ENCODE measurements around the gene ERP44.
A peak's percentile ranks its signal among the peaks of the same experiment; 100 is the strongest.
"Not testable (repeated sequence)": the region's sequence is repeated elsewhere in the genome, so short reads cannot be mapped to it uniquely, and the experiment has no call there.

ERP44 gene

DNA sequence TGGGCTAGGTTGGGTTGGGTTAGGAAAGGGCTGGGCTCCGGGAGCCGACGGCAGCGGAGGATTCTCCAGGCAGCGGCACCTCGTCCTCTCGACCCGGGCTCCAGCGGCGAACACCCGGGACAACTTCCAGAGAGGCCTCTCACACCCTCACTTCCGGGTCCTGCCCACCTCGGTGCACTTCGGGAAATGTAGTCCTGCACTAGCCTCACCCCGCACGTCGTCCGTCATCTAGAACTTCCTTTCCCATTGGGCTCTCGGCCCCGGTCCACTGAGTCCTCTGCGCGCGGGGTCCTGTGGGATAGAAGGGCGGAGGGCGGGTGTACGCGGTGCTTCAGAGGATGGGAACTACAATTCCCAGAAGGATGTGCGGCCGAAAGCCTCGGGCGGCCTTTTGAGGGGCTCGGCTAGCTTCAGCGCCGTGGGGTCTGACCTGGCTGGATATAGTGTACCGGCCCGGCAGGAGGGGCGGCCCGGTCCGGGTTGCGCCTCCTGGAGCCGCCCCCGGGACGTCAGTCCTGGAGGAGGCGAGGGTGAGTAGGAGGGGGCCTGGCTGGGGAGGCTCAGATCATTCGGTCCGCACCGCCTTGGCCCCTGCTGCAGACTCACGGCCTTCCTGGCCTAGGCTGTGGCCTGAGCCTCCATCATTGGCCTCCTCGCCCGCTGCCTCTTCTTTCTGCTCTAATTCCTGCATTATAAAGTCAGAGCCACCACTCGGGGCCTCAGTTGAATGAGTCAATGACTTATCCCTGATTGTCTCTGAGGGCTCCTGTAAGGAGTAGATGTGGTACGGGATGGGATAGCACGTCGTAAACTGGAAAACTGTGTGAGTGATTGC is at the start of gene ERP44, which contains the start of gene INVS:
Gene ERP44 (minus strand): TSS at position 114 of the 835 bp plus-strand sequence. CDS start 160 bp downstream, outside the sequence.
Gene INVS (plus strand): TSS at position 357 of the 835 bp plus-strand sequence. CDS start 5,279 bp downstream, outside the sequence.
- Histone ChIP-seq H3K27ac (ENCODE audit: low read depth, low read length) (peak within 1 kb of the TSS; percentile 60), H4K20me1 (ENCODE audit: control insufficient read depth, insufficient read depth, low read depth, low read length) (0 out of 2 replicates have a peak, but pooled peaks cover 9% of the 10 kb centered on the region), H3K79me2 (ENCODE audit: control insufficient read depth, low read length) (peaks cover 69% of the 10 kb centered on the region), H3K4me3 (ENCODE audit: low read length) (peak within 1 kb of the TSS; percentile 84), H3K4me1 (ENCODE audit: control insufficient read depth, low read length) (peaks cover 40% of the 10 kb centered on the region), H3K27me3 (ENCODE audit: control insufficient read depth, low read length) (no peaks in the 10 kb centered on the region), H3K4me2 (ENCODE audit: low read length) (peak within 1 kb of the TSS; percentile 91), H3K9me2 (replicated peaks; ENCODE audit: control insufficient read depth, low read length) (no peaks in the 10 kb centered on the region), H3F3A (ENCODE audit: control insufficient read depth, insufficient read depth) (peaks cover under 1% of the 10 kb centered on the region), H3K36me3 (ENCODE audit: control insufficient read depth, low read length) (peaks cover 24% of the 10 kb centered on the region), H3K9me3 (ENCODE audit: control insufficient read depth, insufficient read depth, low read length) (no peaks in the 10 kb centered on the region)
- TF ChIP-seq, protein P1, sequence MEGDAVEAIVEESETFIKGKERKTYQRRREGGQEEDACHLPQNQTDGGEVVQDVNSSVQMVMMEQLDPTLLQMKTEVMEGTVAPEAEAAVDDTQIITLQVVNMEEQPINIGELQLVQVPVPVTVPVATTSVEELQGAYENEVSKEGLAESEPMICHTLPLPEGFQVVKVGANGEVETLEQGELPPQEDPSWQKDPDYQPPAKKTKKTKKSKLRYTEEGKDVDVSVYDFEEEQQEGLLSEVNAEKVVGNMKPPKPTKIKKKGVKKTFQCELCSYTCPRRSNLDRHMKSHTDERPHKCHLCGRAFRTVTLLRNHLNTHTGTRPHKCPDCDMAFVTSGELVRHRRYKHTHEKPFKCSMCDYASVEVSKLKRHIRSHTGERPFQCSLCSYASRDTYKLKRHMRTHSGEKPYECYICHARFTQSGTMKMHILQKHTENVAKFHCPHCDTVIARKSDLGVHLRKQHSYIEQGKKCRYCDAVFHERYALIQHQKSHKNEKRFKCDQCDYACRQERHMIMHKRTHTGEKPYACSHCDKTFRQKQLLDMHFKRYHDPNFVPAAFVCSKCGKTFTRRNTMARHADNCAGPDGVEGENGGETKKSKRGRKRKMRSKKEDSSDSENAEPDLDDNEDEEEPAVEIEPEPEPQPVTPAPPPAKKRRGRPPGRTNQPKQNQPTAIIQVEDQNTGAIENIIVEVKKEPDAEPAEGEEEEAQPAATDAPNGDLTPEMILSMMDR (IDR thresholded peaks at IDR 0.05; ENCODE audit: low read depth, low read length, poor library complexity, severe bottlenecking): no peak
- TF ChIP-seq EZH2phosphoT487 (IDR thresholded peaks at IDR 0.05; ENCODE audit: borderline replicate concordance, low read length): no peak

DNA sequence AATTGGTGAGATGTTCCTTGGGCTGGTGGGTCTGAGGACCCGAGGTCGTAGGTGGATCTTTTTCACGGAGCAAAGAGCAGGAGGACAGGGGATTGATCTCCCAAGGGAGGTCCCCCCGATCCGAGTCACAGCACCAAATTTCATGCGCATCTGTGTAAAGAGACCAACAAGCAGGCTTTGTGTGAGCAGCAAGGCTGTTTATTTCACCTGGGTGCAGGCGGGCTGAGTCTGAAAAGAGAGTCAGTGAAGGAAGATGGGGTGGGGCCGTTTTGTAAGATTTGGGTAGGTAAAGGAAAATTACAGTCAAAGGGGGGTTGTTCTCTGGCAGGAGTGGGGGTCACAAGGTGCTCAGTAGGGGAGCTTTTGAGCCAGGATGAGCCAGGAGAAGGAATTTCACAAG is 47.2 kb upstream of the ERP44 start:
- H3F3A ChIP-seq (ENCODE audit: control insufficient read depth, insufficient read depth); H3K9me2 ChIP-seq (replicated peaks; ENCODE audit: control insufficient read depth, low read length); H3K4me1 ChIP-seq (ENCODE audit: control insufficient read depth, low read length); H3K36me3 ChIP-seq (ENCODE audit: control insufficient read depth, low read length); H3K4me3 ChIP-seq (ENCODE audit: low read length); H4K20me1 ChIP-seq (ENCODE audit: control insufficient read depth, insufficient read depth, low read depth, low read length); H3K27ac ChIP-seq (ENCODE audit: low read depth, low read length); H3K9me3 ChIP-seq (ENCODE audit: control insufficient read depth, insufficient read depth, low read length); H3K4me2 ChIP-seq (ENCODE audit: low read length); H3K79me2 ChIP-seq (ENCODE audit: control insufficient read depth, low read length); H3K27me3 ChIP-seq (ENCODE audit: control insufficient read depth, low read length): not testable (repeated sequence)

DNA sequence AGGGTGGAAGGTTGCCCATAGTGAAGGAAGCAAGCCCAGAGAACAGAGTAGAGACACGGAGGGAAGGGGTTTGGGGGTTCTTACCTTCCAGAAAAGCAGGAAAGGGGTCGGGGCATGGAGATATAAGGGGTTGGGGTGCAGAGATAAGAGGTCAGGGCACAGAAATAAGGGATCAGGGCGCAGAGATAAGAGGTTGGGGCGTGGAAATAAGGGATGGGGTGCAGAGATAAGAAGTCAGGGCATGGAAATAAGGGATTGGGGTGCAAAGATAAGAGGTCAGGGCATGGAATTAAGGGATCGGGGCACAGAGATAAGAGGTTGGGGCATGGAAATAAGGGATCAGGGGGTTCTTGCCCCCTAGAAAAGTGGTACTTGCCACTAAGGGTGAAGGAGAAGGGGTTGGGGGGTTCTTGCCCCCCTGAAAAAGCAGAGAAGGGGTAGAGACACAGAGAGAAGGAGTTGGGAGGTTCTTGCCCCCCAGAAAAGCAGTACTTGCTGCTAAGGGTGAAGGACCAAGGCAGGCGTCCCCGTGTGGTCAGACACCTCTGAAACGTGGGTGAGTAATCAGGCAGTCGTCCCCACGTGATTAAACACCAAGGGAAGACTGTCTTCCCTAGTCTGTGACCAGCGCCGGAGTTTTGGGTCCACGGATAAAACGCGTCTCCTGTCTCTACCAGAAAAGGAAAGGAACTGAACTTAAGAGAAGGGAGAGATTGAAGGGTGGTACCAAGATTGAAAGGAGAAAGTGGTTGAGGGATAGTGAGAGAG is 46.6 kb upstream of the ERP44 start:
- H3K4me1 ChIP-seq (ENCODE audit: control insufficient read depth, low read length); H3K27me3 ChIP-seq (ENCODE audit: control insufficient read depth, low read length); H3F3A ChIP-seq (ENCODE audit: control insufficient read depth, insufficient read depth); H3K36me3 ChIP-seq (ENCODE audit: control insufficient read depth, low read length); H3K4me3 ChIP-seq (ENCODE audit: low read length); H3K27ac ChIP-seq (ENCODE audit: low read depth, low read length); H3K79me2 ChIP-seq (ENCODE audit: control insufficient read depth, low read length); H3K9me2 ChIP-seq (replicated peaks; ENCODE audit: control insufficient read depth, low read length); H4K20me1 ChIP-seq (ENCODE audit: control insufficient read depth, insufficient read depth, low read depth, low read length); H3K9me3 ChIP-seq (ENCODE audit: control insufficient read depth, insufficient read depth, low read length); H3K4me2 ChIP-seq (ENCODE audit: low read length): not testable (repeated sequence)

DNA sequence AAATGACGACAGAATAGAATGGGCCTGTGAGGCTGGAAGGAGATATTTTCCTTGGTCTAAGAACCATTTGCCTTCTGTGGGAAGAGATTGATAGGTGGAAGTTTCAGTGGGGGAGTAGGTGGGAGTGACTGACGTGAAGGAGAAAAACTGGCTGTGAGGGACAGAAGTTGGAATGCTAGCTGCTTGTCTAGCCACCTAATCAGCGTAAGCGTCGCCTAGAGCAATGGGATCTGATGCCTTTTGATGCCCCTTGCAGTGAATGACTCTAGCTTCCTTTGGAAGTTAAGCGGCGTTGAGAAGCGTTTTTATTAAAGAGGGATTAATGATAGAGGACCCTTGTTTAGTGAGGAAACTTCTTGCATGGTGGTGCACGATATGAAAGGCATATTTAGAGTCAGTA is 43.1 kb upstream of the ERP44 start:
- H3K79me2 ChIP-seq (ENCODE audit: control insufficient read depth, low read length); H3F3A ChIP-seq (ENCODE audit: control insufficient read depth, insufficient read depth); H3K4me2 ChIP-seq (ENCODE audit: low read length); H3K9me3 ChIP-seq (ENCODE audit: control insufficient read depth, insufficient read depth, low read length); H4K20me1 ChIP-seq (ENCODE audit: control insufficient read depth, insufficient read depth, low read depth, low read length); H3K9me2 ChIP-seq (replicated peaks; ENCODE audit: control insufficient read depth, low read length); H3K4me3 ChIP-seq (ENCODE audit: low read length); H3K36me3 ChIP-seq (ENCODE audit: control insufficient read depth, low read length); H3K4me1 ChIP-seq (ENCODE audit: control insufficient read depth, low read length); H3K27me3 ChIP-seq (ENCODE audit: control insufficient read depth, low read length); H3K27ac ChIP-seq (ENCODE audit: low read depth, low read length): not testable (repeated sequence)

DNA sequence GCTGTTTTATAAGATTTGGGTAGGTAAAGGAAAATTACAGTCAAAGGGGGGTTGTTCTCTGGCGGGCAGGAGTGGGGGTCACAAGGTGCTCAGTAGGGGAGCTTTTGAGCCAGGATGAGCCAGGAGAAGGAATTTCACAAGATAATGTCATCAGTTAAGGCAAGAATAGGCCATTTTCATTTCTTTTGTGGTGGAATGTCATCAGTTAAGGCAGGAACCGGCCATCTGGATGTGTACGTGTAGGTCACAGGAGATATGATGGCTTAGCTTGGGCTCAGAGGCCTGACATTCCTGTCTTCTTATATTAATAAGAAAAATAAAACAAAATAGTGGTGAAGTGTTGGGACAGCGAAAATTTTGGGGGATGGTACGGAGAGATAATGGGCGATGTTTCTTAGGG is 41.5 kb upstream of the ERP44 start:
- not testable (repeated sequence) for H3F3A ChIP-seq (ENCODE audit: control insufficient read depth, insufficient read depth); H3K9me2 ChIP-seq (replicated peaks; ENCODE audit: control insufficient read depth, low read length); H4K20me1 ChIP-seq (ENCODE audit: control insufficient read depth, insufficient read depth, low read depth, low read length); H3K36me3 ChIP-seq (ENCODE audit: control insufficient read depth, low read length); H3K4me1 ChIP-seq (ENCODE audit: control insufficient read depth, low read length); H3K4me3 ChIP-seq (ENCODE audit: low read length); H3K27ac ChIP-seq (ENCODE audit: low read depth, low read length); H3K79me2 ChIP-seq (ENCODE audit: control insufficient read depth, low read length); H3K27me3 ChIP-seq (ENCODE audit: control insufficient read depth, low read length); H3K4me2 ChIP-seq (ENCODE audit: low read length); H3K9me3 ChIP-seq (ENCODE audit: control insufficient read depth, insufficient read depth, low read length)

DNA sequence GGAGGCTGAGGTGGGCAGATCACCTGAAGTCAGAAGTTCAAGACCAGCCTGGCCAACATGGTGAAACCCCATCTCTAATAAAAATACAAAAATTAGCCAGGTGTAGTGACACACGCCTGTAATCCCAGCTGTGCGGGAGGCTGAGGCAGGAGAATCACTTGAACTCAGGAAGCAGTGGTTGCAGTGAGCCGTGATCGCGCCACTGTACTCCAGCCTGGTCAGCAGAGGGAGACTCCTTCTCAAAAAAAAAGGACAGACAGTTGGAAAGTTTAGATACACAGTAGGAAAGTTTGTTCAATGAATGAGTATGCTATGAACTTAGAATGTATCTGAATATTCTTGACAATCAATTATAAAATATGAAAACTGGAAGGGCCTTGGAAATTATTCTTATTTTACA is 38.0 kb upstream of the ERP44 start:
- not testable (repeated sequence) for H3K4me2 ChIP-seq (ENCODE audit: low read length); H3K27me3 ChIP-seq (ENCODE audit: control insufficient read depth, low read length); H3K27ac ChIP-seq (ENCODE audit: low read depth, low read length); H4K20me1 ChIP-seq (ENCODE audit: control insufficient read depth, insufficient read depth, low read depth, low read length); H3K79me2 ChIP-seq (ENCODE audit: control insufficient read depth, low read length); H3K4me3 ChIP-seq (ENCODE audit: low read length); H3K4me1 ChIP-seq (ENCODE audit: control insufficient read depth, low read length); H3K9me3 ChIP-seq (ENCODE audit: control insufficient read depth, insufficient read depth, low read length); H3K9me2 ChIP-seq (replicated peaks; ENCODE audit: control insufficient read depth, low read length); H3F3A ChIP-seq (ENCODE audit: control insufficient read depth, insufficient read depth)
- H3K36me3 ChIP-seq (ENCODE audit: control insufficient read depth, low read length): peaks cover 11% of the 10 kb centered on the region

Measured in DOHH2 (cell line).